ENCODE data around the gene FGFBP3.

GRCh38 chr10:91908337-91909116, 759 bp downstream of the FGFBP3 start:
- TF ChIP-seq POLR2A (IDR thresholded peaks at IDR 0.05) (no peak), CTCF (IDR thresholded peaks at IDR 0.05) (peak in 5 of 6 experiments; percentile 9 to 37 (median 17))

All from esophagus squamous epithelium (tissue), 4 donors.